ENCODE data around the gene NCKAP5. TPM values are rescaled to one million over a fixed set of nuclear protein-coding genes. Genes with fewer than 3 reads are reported as not detected.

The NCKAP5 gene
- total and polyA plus RNA-seq, 8 donors, result 4.0 to 22.1 (median 14.4) TPM

DNA sequence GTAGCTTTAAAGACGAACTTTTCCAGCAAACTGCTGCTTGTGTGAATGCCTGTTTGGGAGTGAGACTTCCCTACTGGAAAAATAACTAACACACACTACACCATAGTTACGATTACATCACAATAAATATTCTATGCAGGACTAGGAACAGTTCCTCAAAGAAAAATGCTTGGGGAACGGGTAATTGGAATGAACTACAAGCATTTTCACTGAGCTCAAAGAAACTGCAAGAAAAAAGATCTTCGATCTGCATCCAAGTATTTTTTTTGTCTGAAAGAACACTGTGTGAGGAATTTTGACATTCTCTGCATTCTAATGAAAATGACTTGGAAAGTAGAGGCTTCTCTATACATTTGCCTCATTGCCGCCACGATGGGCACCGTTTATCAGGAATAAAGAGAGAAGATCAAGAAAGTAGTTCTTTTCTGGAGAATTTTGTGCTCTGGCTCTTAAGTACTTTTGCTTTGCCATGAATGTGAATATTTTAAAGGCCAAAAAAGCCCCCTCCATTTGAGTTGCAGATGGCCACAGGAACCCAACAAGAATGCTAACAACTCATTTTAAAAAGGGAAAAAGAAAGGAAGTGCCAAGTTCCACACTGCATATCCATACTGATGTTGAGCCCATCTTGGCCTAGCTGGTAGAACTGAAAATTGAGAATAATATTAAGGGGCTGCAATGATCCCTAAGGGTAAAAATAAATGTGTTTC, 911.8 kb downstream of the NCKAP5 start:
- Histone ChIP-seq H3K27ac (no peak overlapping the region), H3K27me3 (no peaks in the 10 kb centered on the region), H3K4me3 (no peak overlapping the region), H3K36me3 (no peaks in the 10 kb centered on the region), H3K9me3 (no peaks in the 10 kb centered on the region), H3K4me1 (no peaks in the 10 kb centered on the region)
- TF ChIP-seq, protein P1, sequence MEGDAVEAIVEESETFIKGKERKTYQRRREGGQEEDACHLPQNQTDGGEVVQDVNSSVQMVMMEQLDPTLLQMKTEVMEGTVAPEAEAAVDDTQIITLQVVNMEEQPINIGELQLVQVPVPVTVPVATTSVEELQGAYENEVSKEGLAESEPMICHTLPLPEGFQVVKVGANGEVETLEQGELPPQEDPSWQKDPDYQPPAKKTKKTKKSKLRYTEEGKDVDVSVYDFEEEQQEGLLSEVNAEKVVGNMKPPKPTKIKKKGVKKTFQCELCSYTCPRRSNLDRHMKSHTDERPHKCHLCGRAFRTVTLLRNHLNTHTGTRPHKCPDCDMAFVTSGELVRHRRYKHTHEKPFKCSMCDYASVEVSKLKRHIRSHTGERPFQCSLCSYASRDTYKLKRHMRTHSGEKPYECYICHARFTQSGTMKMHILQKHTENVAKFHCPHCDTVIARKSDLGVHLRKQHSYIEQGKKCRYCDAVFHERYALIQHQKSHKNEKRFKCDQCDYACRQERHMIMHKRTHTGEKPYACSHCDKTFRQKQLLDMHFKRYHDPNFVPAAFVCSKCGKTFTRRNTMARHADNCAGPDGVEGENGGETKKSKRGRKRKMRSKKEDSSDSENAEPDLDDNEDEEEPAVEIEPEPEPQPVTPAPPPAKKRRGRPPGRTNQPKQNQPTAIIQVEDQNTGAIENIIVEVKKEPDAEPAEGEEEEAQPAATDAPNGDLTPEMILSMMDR (IDR thresholded peaks at IDR 0.05), result no peak
- DNase-seq (peak in 1 of 4 donors; percentile 55), ATAC-seq (no peak)
- intact Hi-C loops (cut with DNase I), result no loop called here

DNA sequence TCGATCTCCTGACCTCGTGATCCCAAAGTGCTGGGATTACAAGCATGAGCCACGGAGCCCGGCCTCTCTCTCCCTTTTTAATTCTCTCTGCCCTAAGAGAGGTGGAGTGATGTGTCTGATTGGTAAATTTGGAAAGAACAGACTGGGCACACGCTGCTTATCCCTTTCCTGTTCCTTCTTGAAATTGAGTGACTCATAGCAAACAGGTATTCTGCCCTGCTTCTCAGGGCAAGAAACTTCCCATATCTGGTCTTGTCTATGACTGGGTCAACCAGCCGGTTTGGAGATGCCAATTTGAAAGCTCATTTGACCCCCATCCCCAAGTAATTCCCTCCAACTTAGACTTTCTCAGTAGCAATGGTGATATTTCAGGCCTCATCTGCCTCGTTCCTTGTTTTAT, 913.3 kb downstream of the NCKAP5 start:
- Histone ChIP-seq H3K27me3 (no peaks in the 10 kb centered on the region), H3K27ac (no peak overlapping the region), H3K4me3 (no peak overlapping the region), H3K4me1 (no peaks in the 10 kb centered on the region), H3K9me3 (no peaks in the 10 kb centered on the region), H3K36me3 (no peaks in the 10 kb centered on the region)
- TF ChIP-seq, protein P1 (IDR thresholded peaks at IDR 0.05), result no peak
- ATAC-seq (no peak), DNase-seq (no peak)
- intact Hi-C loops (cut with DNase I), result no loop called here

DNA sequence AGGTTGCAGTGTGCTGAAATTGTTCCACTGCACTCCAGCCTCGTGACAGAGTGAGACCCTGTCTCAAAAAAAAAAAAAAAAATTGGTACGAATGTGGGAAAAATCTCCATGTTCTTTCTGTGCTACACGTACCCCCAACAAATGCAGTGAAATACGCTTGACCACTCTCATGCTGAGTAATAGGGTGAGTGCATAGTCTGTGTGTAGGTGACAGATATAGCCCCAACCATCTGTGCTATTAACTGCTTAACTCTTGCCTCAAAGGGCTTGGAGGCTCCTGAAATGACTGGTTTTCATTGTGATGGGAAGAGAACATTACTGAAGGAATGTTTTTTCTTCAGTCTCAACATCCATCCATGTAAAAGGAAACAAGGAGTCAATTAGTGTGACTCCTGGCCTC, 913.9 kb downstream of the NCKAP5 start:
- H3K27ac ChIP-seq, result no peak overlapping the region
- TF ChIP-seq, protein P1 (IDR thresholded peaks at IDR 0.05), result no peak
- no peak for DNase-seq
- no peaks in the 10 kb centered on the region for H3K27me3 ChIP-seq
- H3K36me3 ChIP-seq, result no peaks in the 10 kb centered on the region
- no peak overlapping the region for H3K4me3 ChIP-seq
- intact Hi-C loops (cut with DNase I), result no loop called here
- H3K4me1 ChIP-seq, result no peaks in the 10 kb centered on the region
- H3K9me3 ChIP-seq, result no peaks in the 10 kb centered on the region
- ATAC-seq, result no peak

DNA sequence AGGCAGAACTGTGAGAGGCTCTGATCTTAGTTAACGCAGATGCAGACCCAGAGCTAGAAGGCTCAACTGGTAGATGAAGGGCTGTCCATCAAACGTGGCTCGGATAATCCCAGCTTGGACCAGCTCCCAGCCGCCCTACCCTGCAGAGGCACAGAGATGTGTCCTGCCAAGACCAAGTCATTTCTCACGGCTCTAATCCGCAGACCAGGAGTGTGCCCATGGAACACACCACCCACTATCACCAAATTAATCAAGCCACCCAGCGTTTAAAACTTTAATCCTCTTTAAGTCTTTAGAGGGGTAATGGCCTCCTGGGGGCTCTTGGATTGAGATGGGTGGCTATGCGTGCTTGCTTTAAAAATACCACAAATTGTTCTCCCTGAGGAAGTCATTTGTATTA, 915.8 kb downstream of the NCKAP5 start:
- Histone ChIP-seq H3K27ac (no peak overlapping the region), H3K9me3 (no peaks in the 10 kb centered on the region), H3K27me3 (no peaks in the 10 kb centered on the region), H3K4me3 (no peak overlapping the region), H3K4me1 (no peaks in the 10 kb centered on the region), H3K36me3 (no peaks in the 10 kb centered on the region)
- ATAC-seq (no peak), DNase-seq (peak in 1 of 4 donors; percentile 31)
- intact Hi-C loops (cut with DNase I), result no loop called here
- TF ChIP-seq, protein P1 (IDR thresholded peaks at IDR 0.05), result no peak

DNA sequence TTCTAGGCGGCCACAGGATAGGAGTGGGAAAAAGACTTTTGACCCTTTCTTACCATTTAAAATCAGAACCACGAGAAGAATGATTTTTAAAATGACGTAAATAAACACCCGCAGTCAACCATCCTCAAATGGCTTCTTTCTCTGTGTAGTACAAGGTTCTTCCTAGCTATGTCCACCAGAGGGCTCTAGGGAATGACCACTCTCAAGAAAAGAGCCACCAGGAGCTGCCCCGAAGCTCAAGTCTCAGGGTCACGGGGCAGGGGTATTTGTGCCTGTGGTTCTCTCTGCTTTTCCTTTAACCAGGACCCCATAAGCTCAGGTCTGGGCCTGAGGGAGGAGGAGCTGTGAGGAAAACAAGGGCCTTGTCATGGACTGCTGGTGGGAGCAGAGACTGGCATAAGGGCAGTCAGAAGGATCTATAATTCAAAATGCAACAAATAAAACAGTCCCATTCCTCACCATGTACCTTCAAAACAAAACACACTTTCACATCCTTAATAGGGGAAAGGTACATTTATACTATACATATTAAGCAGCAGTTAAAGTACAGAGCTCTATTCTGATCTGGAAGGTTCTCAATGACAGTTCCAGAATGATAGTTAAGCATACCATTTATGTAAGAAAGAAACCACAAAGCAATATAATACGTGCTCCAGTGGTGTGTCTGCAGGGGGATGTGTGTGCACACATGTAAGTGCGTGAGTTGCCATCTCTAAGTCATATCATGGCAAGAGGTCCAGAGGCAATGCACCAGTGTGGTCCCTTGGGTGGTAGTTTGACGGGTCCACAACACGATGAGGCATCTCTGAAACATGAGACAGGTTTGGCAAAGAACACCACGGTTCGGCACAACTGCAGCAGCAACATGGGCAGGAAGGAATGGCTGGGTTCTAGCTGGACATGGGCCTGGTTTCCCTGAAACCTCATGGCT, 916.9 kb downstream of the NCKAP5 start:
- H3K4me1 ChIP-seq, result no peaks in the 10 kb centered on the region
- no peaks in the 10 kb centered on the region for H3K36me3 ChIP-seq
- H3K27me3 ChIP-seq, result no peaks in the 10 kb centered on the region
- H3K9me3 ChIP-seq, result no peaks in the 10 kb centered on the region
- no peak overlapping the region for H3K27ac ChIP-seq
- H3K4me3 ChIP-seq, result no peak overlapping the region
- ATAC-seq (no peak), DNase-seq (peak in 1 of 4 donors; percentile 51)
- TF ChIP-seq, protein P1 (IDR thresholded peaks at IDR 0.05), result peak in 1 of 2 donors; percentile 35
- intact Hi-C loops (cut with DNase I), result no loop called here
